ENCODE data around the gene APP.

The APP gene

GRCh38 chr21:26096494-26097371 lies 73.8 kb downstream of the APP start:
- H3K4me3 ChIP-seq (ENCODE audit: low read depth, low read length) = no peak overlapping the region
- no peak for DNase-seq (ENCODE audit: low read depth)
- TF ChIP-seq CTCF (IDR thresholded peaks at IDR 0.05; ENCODE audit: control insufficient read depth, extremely low read depth, insufficient read depth) = no peak

- no peak overlapping the region for H3K4me3 ChIP-seq (ENCODE audit: low read depth, low read length)
These were observed 75.4 kb downstream of the APP start for GRCh38 chr21:26095131-26095530.

GRCh38 chr21:26093122-26093521 lies 77.4 kb downstream of the APP start:
- DNase-seq (ENCODE audit: low read depth) = no peak
- H3K4me3 ChIP-seq (ENCODE audit: low read depth, low read length) = no peak overlapping the region
- TF ChIP-seq CTCF (IDR thresholded peaks at IDR 0.05; ENCODE audit: control insufficient read depth, extremely low read depth, insufficient read depth) = no peak

More at GRCh38 chr21:26095131-26095530, 75.4 kb downstream of the APP start:
- DNase-seq (ENCODE audit: low read depth) = no peak
- TF ChIP-seq CTCF (IDR thresholded peaks at IDR 0.05; ENCODE audit: control insufficient read depth, extremely low read depth, insufficient read depth) = no peak

- TF ChIP-seq CTCF (IDR thresholded peaks at IDR 0.05; ENCODE audit: control insufficient read depth, extremely low read depth, insufficient read depth) = no peak
- H3K4me3 ChIP-seq (ENCODE audit: low read depth, low read length) = no peak overlapping the region
- DNase-seq (ENCODE audit: low read depth) = no peak
These were observed 79.0 kb downstream of the APP start for GRCh38 chr21:26091480-26092018.

- DNase-seq (ENCODE audit: low read depth) = no peak
- no peak overlapping the region for H3K4me3 ChIP-seq (ENCODE audit: low read depth, low read length)
- TF ChIP-seq CTCF (IDR thresholded peaks at IDR 0.05; ENCODE audit: control insufficient read depth, extremely low read depth, insufficient read depth) = no peak
These were observed 80.8 kb downstream of the APP start for GRCh38 chr21:26089730-26090129.

- no peak for DNase-seq (ENCODE audit: low read depth)
- no peak for TF ChIP-seq CTCF (IDR thresholded peaks at IDR 0.05; ENCODE audit: control insufficient read depth, extremely low read depth, insufficient read depth)
These were observed 83.2 kb downstream of the APP start for GRCh38 chr21:26087223-26087918.

More at GRCh38 chr21:26087223-26087918, 83.2 kb downstream of the APP start:
- H3K4me3 ChIP-seq (ENCODE audit: low read depth, low read length) = no peak overlapping the region
